Left cardiac atrium (tissue), 4 donors: ENCODE measurements around the gene CYFIP1. TPM values are rescaled to one million over a fixed set of nuclear protein-coding genes. Genes with fewer than 3 reads are reported as not detected.

Source experiments
- ATAC-seq, 2 donors: fragments of 200-7000 bp; cut with Tn5 transposase; one replicate each; pipeline ENCODE4 v1.9.1; 2020; ENCODE audit warnings: mild to moderate bottlenecking in 2 of 2, moderate library complexity in 2 of 2
- DNase-seq: peaks from one replicate; pipeline ENCODE4 v3.0.0-alpha.2; 2020
- intact Hi-C, 2 donors: fragments of 100-400 bp; cut with DNase I; formaldehyde crosslinking; loops; one replicate each; pipeline versions ENCODE4 v1.14.1 to v1.15.1; 2022 to 2023
- total RNA-seq, 2 donors: library from RNA; stranded (reverse); fragmentation: NEBNext Ultra II Directional; extraction: Animal tissue kit (Norgen Biotek cat#: 25700); gene quantifications; one replicate each; pipeline ENCODE4 v1.2.1, GENCODE V29; 2021
- donor health status: DM: no; HTN: yes; CAD: no.
- donor health status: DM: no; HTN: yes; CAD: no; lungs with severe emphysema.
- donor health status: DM: yes; HTN: yes; CAD: no.
- donor health status: Dilated cardiomyopathy.

Gene CYFIP1
- total RNA-seq, 2 donors from 2014 or later: 44.9 to 49.4 TPM

DNA sequence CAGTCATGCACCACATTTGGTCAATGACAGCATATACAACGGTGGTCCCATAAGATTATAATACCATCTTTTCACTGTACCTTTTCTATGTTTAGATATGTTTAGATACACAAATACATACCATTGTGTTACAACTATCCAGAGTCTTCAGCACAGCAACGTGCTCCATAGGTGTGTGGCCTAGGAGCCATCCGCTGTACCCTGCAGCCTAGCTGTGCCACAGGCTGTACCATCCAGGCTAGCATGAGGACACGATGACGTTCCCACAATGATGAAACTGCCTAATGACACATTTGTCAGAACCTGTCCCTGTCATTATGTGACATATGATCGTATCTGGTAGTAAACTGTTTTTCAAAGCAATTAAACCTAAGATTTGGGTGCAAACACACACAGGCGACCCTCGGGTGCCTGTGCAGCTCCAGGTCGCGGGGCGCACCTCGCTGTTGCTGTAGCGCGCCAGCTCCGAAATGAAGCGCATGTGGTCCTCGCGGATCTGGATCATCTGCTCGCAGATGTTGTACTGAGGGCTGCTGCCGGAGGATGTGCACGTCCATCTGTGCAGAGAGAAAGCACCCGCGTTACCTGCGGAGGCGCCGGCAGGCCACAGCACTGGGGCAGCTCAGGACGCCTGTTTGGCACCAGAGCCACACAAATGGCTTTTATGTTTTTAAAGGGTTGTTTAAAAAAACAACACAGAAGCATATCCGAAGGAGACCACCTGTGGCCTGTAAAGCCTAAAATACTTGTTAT, 48.2 kb downstream of the CYFIP1 start:
- intact Hi-C loops: no loop called here
- no peak for ATAC-seq

DNA sequence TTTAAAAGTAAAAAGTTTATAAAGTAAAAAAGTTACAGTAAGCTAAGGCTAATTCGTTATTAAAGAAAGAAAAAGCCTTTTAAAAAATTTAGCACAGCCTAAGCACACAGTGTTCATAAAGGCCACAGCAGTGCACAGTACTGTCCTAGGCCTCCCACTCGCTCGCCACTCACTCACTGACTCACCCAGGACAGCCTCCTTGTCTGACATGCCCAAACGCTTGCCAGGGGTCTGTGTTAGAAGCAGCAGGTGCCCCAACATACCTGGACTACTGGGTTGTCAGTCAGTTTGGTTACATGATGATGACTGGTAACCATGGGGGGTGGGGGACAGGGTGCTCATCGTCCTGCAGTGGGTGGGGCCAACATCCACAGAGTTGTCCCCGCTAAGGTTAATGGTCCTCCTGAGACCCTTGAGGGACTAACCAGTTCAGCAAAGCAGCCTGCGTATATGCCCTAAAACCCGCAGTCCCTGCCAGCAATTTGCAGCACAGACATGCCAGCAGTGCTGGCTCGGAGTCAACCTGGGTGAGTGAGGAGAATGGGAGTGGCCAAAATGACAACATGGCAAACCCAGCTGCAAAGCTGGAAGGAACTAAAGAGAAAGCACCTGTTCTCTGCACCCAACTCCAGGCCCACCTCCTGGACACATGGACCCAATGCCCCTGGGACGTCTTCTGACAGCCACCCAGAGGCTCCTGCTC, 49.2 kb downstream of the CYFIP1 start:
- peak; percentile 76 to 89 for ATAC-seq
- intact Hi-C loops: no loop called here

More for the DNA sequence above, 48.2 kb downstream of the CYFIP1 start:
- no peak for DNase-seq

DNA sequence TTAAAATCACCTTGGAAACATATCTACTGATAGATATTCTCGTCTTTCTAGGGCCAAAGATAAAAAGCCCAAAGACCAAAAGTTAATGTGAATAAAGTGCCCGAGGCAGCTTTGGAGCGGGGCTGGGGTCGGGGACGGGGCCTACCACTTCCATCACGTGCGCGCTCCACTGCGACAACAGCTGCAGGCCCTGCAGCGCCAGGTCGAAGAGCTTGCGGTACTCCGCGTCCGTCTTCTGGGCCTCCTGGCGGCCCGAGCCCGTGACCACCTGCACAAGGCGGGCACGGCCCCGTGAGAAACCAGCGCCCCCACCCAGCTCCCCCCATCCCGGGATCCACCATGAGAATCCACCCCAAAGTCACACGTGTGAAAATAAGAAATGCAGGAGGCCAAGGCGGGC, 52.4 kb downstream of the CYFIP1 start:
- no peak for ATAC-seq
- no peak for DNase-seq
- intact Hi-C loops: no loop called here

More for the DNA sequence above, 49.2 kb downstream of the CYFIP1 start:
- peak; percentile 60 for DNase-seq

DNA sequence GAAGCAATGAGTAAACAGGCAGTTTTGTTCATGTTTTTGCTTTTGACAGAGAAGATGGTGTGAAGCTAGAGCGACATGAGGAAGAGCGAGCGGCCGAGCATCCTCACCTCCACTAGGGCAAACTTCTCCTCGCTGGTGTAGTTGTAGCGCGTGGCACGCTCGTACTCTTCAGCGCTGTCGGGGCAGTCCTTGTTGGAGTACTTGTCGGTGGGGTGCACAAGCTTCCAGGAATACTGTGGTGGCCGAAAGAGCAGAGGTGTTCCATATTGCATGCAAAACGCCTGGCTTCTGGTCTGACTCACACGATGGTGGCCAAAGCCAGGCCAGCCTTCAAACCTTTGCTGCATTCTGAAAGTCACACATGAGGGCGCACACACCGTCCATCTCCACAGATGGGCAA, 54.3 kb downstream of the CYFIP1 start:
- intact Hi-C loops: no loop called here
- ATAC-seq: no peak
- DNase-seq: no peak

DNA sequence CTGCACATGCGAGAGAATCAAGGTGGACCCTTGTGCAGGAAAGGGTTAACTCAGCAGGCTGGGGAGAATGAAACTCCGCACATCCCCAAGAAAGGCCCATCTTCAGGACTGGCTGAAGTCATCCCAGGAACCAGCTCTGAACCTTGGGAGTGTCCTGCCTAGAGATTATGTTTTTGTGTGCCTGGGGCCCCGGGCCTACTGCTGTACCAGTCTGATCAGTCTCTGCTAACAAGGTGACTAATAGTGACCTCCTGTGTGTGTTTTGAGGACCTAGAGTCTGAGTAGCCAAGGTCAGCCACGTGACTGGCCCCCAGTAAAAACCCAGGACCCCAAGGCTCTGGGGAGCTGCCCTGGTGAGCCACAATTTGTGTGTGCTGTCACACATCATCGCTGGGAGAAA, 58.2 kb downstream of the CYFIP1 start:
- ATAC-seq (no peak), DNase-seq (no peak)
- intact Hi-C loops: no loop called here

DNA sequence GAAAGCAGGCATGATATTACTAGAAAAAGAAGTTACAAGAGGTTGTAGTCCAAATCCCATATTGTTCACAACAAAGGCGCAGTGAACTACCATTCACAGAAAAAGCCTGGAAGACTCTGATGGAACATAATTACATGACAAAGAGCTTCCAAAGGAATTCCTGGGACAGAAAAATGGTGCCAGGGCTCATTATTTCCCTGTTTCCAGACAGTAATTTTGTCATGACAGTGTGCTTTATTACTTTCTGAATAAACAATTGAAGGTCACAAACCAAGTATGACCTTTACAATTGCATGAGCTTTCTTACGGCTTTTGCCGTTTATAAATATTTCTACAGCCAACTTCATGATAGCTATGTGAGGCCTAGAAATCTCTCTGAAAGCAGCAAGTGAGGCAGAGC, 61.0 kb downstream of the CYFIP1 start:
- no peak for DNase-seq

DNA sequence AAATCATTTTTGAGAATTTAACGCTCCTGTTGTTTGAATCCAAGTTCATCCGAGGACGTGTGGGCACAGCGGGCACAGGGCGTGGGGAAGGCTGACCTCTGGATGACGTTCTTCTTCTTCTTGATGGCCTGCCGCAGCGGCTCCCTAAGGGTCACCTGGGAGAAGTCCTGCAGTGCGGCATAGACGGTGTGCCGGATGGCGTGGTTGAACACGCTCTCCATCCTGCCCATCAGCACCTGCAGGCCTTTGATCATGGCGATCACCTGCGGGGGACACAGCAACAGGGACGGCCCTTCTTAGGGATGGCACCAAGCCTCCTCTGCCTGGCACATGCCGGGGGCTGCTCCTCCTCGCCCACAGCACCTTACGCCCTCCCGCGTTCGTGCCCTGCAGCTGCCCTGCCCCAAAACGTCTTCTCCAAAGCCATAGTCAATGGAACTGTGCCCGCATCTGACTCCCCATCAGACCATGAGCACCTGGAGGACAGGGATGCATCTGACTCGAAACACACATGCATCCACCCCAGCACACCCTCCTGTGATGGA, 61.5 kb downstream of the CYFIP1 start:
- intact Hi-C loops: no loop called here
- ATAC-seq (no peak), DNase-seq (no peak)

More for the DNA sequence above, 61.0 kb downstream of the CYFIP1 start:
- intact Hi-C loops: no loop called here
- ATAC-seq: no peak

DNA sequence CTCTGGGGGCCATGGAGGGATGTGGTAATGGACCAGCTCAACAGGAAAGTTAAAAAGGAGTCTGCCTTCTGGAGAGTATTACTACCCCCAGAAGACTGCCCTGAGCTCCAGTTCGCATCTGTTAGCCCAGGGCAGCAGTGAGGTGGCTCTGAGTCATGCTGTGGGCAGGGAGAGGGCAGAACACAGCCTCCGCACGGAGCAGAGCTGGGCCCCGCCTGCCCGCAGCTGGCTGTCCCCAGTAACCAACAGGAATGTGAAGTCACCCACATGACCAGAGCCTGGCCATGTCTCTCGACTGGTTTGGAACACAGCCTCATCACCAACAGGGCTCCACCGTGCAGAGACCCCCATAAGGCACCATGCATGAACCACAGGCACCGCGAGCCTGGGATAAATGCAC, 62.1 kb downstream of the CYFIP1 start:
- DNase-seq: no peak
- ATAC-seq: no peak
- intact Hi-C loops: no loop called here

DNA sequence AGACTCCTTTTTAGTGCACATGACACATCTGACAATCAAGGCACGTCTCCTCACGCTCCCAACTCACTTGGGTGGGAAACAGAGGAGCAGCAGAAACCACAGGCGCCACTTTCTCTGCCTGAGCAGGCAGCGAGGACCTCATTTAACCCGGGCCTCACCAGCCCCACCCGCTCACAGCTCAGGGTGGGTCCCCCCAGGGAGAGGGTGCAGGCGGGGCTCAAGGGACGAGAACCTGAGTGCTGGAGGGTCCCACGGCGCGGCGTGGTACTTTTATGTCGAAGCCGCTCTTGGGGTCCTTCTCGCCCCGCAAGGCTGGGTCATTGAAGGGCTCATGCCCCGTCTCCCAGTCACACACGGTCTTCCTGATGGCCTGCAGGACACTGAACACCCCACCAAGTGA, 62.6 kb downstream of the CYFIP1 start:
- intact Hi-C loops: no loop called here
- DNase-seq (no peak), ATAC-seq (no peak)

DNA sequence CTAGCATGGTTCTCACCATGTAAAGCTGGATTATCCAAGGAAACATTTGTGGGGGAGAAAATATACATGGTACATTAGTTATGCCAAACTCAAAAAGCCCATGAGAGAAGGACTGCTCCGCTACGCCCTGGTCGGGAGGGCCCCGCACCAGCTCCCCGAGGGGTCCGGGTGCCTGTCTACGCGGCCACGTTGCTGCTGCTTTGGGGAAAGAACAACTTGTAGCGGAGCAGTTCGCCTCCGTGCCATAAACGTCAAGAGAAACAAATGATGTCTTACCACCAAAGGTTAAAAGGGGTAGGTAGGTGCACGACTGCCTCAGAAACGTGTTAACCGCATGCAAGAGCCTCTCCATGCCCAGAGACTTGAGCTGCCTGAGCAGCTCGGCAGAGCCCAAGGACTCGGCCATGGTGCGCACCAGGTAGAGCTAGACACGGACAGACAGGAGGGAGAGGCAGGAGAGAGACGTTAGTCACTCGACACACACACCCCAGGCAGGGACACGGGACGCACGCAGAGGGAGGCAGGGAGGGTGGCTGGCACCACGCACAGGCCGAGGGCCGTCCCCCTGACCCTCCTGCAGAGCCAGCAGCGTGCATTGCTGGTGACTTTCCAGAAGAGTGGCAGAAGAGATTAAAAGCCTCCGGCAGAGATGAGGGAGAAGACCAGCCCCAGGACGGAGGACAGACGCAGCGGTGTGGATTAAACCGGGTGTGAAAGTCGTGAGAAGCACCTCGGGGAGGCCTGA, 63.4 kb downstream of the CYFIP1 start:
- ATAC-seq (no peak), DNase-seq (no peak)
- intact Hi-C loops: no loop called here

DNA sequence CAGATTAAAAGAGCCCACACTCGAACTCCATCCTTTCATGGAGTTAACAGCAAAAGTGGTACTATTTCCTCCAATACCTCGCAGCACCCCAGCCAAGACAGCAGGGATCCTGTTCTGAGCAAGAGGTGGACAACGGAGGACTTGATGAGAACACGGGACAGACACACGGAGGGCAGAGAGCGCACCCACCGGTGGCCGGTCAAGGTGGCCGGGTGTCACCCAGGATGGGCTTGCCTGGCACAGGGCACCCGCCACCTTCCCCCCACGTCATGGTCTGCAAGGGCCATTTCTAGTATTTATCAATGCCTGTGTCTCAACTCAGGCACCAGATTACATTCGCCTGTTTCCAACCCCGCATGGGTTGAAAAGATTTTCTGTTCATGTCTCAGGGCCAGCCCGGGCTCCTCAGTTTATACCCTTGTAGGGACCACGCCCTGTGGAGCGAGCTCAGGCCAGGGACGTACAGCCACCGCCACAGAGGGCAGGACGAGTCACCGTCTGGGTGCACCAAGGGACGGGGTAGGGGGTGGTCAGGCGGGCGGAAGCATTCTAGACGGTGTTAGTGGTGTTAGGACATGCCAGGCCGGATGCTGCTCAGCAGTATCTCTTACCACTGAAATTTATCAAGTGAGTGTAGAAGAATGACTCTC, 64.2 kb downstream of the CYFIP1 start:
- no peak for ATAC-seq
- intact Hi-C loops: no loop called here
- DNase-seq: no peak

DNA sequence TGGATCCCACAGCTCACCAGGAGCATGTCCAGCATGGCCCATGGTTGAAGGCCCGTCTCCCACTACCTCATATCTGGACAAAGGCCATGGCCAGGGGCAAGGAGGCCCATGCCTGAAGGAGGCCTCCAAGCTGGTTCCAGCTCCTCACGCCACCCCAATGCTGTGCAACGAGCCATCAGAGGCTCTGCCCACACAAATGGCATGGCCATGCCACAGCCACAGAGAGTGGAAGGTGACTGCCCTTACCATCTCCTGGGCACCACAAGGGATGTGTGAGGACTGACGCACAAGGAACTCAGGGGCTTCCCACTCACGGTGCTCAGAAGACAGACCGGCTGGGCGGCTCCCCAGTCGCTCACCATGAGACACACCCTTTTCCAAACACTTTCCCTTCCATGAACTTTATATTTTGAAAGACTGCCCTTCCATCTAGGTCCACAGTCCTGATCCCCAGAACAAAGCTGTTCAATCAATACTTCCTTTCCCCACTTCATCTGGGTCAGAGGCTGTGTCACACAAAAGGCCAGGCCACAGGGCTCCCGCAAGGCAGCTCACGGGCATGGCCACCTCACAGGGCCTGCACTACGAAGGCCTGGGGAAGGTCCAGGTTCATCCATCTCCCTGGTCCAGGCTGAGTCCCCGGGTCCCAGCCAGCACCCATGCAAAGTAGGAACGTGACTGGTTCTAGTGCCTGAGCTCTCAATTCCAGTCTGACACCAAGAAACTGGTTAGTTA, 66.4 kb downstream of the CYFIP1 start:
- ATAC-seq: no peak
- no peak for DNase-seq
- intact Hi-C loops: no loop called here

DNA sequence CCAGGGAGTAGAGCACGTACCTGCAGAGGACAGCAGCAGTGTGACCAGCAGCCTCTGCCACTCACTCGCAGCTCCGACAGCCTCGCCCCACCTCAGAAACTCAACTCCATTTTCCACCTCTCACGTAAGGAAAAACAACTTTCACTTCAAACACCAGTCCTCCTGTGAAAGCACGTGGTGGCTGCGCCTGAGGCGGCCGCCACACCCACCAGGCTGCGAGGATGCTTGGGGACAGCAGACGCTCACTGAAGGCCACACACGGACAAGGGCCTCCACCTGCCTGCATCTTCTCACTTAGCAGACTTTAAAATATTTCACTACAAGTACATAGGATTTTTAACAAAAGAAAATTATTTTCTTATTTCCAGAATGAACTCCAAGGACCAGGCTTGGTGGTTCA, 67.9 kb downstream of the CYFIP1 start:
- ATAC-seq: no peak
- no peak for DNase-seq
- intact Hi-C loops: no loop called here

DNA sequence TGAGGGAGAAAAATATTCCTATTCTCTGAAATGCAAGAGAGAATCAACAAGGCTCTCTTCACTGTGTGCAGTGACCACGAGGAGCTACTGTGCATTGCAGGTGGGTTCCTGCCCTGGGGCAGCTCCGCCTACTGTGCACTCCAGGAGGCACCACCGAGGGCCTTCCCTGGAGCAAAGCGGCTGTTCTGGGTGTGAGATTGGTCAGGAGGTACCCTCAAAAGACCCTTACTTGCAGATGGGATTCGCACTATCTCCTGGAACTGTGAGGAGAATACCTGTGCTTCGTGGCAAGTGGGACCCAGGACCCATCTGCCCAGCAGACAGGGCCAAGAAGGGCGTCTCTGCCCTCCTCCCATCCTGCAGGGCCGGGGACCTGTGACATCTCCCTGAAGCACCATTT, 68.9 kb downstream of the CYFIP1 start:
- no peak for ATAC-seq
- intact Hi-C loops: no loop called here
- DNase-seq: no peak

DNA sequence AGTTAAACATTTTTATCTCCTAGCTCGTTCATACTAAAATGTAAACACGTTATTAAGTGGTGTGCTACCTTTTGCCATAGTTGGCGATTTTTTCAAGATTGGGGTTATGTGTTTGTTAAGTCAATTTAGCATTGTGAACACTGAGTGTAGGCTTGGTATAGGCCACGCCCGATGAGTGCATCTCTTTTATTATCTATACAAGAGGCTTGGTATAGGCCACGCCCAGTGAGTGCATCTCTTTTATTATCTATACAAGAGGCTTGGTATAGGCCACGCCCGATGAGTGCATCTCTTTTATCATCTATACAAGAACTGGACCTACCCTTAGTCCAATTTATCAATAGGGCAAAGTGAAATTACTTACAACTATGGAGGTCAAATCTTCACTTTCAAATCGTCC, 71.3 kb downstream of the CYFIP1 start:
- no peak for DNase-seq
- ATAC-seq: no peak
- intact Hi-C loops: loop anchor here in 1 of 2 donors (10.0 kb wide), 1 partner anchor 64 kb away; no protein-coding TSS in a partner anchor

DNA sequence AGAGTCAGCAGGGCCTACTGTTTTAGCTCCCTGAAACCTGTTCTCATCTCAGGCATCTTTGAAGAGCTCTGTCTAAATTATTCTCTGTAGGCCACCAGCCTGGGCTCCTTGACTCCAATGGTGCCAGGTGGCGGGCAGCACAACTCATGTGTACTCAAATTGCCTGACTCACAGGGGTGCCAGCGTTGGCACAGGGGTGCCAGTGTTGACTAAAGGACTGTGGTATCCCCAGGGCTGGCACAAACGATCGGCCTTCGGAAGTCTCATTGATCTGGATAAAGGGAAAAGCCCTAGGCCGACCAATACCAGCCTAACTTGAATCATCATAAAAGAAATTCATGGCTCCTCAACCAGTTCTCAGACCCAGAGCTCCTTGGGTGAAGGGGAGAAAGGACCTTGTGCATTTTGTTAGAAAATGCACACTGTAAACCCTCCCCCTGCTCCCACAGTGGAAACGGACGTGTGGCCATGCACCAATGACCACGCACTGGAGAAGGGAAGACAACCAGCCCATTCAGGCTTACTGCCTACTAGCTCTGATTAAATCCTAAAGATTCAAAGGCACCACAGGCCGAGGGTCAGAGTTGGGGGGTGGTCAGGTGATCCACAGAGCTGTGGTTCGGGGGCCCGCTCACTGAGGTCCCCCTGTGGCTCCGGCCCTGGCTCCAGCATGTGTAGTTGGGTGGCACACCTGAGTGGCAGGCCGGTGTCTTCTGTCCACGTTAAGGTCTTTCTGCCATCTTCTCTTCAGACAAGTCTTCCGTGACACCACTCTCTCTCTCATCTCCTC, 72.8 kb downstream of the CYFIP1 start:
- no peak for DNase-seq
- no peak for ATAC-seq
- intact Hi-C loops: loop anchor here in 1 of 2 donors (10.0 kb wide), 1 partner anchor 63 kb away; no protein-coding TSS in a partner anchor

DNA sequence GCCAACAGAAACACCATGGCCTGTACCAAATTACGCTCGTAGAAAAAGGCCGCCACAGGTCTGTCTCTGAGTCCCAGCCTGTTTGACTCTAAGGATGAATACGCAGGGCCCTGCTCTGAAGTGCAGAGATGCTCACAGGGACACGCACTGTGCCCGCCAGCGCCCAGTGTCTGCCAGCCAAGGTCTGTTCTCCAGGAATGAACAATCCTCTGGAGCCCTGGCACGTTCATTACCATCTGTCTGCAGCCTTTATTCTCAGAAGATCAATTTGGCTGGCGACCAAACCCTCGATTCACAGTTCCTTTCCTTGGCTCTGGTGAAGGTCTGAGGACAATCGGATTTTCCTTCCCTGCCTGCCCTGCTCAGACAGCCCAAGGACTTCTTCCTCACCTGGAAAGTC, 75.4 kb downstream of the CYFIP1 start:
- intact Hi-C loops: loop anchor here in 1 of 2 donors (10.0 kb wide), 1 partner anchor 60 kb away; no protein-coding TSS in a partner anchor
- DNase-seq: no peak
- peak in 1 of 2 donors; percentile 58 for ATAC-seq
